GM06990 (cell line): ENCODE results near the gene NCAM1.

Experiments used
- DNase-seq: peaks from one replicate; pipeline ENCODE4 v3.0.0-alpha.2; 2011; ENCODE audit not compliant: insufficient read length; ENCODE audit errors: extremely low read depth
- H3K27me3 ChIP-seq: replicated peaks from 2 replicates; pipeline ENCODE4 v1.6.0; 2011; ENCODE audit warnings: low read length; ENCODE audit not compliant: control insufficient read depth, insufficient read depth
- H3K36me3 ChIP-seq: 2 replicates; pipeline ENCODE4 v1.5.1; 2011; ENCODE audit warnings: low read length; ENCODE audit not compliant: control insufficient read depth, insufficient read depth
- H3K4me3 ChIP-seq: replicated peaks from 2 replicates; pipeline ENCODE4 v1.5.1; 2011; ENCODE audit warnings: low read depth, mild to moderate bottlenecking, control low read depth, low read length
- CTCF ChIP-seq: IDR thresholded peaks from 2 replicates; pipeline ENCODE4 v1.5.1; 2011; ENCODE audit warnings: low read length, control low read depth, mild to moderate bottlenecking, inconsistent platforms; ENCODE audit not compliant: insufficient read depth, poor library complexity, severe bottlenecking

Gene NCAM1

DNA sequence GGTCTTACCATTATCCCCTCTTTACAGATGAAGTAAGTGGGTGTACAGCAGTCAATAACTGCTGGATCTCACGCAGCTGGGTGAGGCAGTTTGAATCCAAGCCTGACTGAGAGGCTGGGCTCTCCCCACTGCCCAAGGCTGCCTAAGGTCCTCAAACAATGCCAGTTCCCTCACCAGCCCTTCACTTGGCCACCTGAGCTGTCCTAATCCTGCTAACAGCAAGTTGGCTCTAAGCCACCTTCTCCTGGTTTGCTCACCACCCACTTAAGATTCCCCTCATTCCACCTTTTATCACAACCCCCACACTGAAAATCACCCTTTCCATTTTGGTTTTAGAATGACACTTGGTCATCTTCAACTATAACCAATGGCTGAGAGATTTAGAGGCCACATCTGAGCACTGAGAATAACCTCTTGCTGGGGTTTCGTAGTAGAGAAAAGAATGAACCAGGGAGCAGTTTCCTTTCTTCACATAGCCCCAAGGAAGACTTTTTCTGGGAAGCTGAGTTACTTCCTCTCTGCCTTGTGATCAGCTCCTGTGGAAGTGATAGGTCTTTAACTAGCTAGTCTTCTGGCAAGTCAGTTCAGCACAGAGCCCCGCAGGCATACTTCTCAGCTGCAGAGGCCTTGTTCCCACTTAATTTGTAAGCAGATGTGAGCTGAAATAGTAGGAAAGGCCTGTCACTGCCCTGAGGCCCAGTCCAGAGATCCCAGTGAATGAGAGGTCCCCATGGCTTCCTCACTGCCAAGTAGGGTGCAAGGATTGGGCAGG, 295.4 kb downstream of the NCAM1 start:
- no peak overlapping the region for H3K4me3 ChIP-seq
- TF ChIP-seq CTCF: no peak
- no peak for DNase-seq

GRCh38 chr11:113260096-113260425, 298.8 kb downstream of the NCAM1 start:
- Histone ChIP-seq H3K27me3 (peaks cover 5% of the 10 kb centered on the region; the same call in 1 of the 2 replicates), H3K36me3 (no peaks in the 10 kb centered on the region), H3K4me3 (no peak overlapping the region)
- no peak for DNase-seq
- no peak for TF ChIP-seq CTCF

More for the DNA sequence above, 295.4 kb downstream of the NCAM1 start:
- Histone ChIP-seq H3K36me3 (no peaks in the 10 kb centered on the region), H3K27me3 (peaks cover 2% of the 10 kb centered on the region; the same call in 1 of the 2 replicates)

- DNase-seq: no peak
- H3K27me3 ChIP-seq: peaks cover 5% of the 10 kb centered on the region; the same call in 1 of the 2 replicates
- no peaks in the 10 kb centered on the region for H3K36me3 ChIP-seq
- H3K4me3 ChIP-seq: no peak overlapping the region
- no peak for TF ChIP-seq CTCF
Measured at GRCh38 chr11:113260541-113260940, 299.3 kb downstream of the NCAM1 start.

DNA sequence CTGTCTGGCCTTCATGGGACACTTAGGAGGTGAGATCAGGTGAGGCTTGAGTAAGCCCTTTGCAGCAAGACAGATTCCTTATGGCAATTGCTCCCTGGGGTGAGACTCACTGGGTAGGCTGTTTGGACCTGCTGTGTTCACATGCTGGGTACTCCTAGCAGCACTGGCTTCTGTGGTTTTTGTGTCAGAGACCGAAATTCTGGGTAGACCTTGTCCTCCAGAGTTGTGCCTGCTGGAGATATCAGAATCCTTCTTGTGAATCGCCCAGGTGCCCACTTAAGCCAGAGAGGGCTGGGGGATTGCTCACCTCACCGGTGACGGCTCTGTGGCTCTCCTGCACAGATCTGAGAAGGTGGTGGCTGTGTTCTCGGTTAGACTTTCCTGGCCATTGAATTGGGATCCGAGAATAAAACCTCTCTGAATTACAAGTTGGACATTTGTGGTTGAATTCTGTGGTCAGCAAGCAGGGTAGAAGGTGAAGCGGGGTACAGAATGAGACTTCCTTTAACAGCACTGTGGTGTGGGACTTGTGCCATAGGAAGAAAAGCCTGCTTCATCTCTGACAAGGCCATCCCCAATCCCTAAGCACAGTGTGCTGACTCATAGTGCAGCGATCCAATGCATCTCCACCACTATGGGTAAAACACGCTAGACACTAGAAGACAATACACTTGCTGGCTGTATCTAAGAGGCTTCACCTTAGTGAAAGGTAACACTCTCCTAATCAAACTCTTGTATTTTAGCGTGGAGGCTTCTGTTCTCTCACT, 300.7 kb downstream of the NCAM1 start:
- DNase-seq: no peak
- Histone ChIP-seq H3K4me3 (no peak overlapping the region), H3K36me3 (no peaks in the 10 kb centered on the region), H3K27me3 (peaks cover 5% of the 10 kb centered on the region; the same call in 1 of the 2 replicates)
- TF ChIP-seq CTCF: no peak

DNA sequence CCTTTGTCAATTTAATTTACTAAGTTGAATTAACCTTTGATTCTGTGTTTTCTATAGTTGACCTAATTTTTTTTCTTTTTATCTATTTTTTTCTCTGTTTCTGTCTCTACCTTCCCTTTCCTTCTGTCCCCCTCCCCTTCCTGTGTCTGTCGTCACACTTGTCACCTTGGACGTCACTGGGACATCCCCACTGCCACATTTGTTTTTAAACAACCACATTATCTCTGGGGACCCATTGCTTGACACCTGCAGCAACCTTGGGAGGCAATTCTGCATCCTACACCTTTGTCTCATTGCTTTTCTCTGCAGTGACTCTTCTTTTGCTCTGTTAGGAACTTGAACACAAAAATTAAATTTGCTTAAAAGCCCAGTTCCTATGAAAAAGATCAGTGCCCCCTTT, 301.4 kb downstream of the NCAM1 start:
- Histone ChIP-seq H3K27me3 (peaks cover 5% of the 10 kb centered on the region; the same call in 1 of the 2 replicates), H3K36me3 (no peaks in the 10 kb centered on the region), H3K4me3 (no peak overlapping the region)
- TF ChIP-seq CTCF: no peak
- DNase-seq: no peak
